Inferior parietal cortex (tissue), 1 donor: ENCODE measurements around the gene MOB3A.
"Not testable (repeated sequence)": the region's sequence is repeated elsewhere in the genome, so short reads cannot be mapped to it uniquely, and the experiment has no call there.

Experiments used
- DNase-seq: peaks from one replicate; pipeline ENCODE4 v3.0.0-alpha.2; 2016; ENCODE audit errors: extremely low spot score

MOB3A gene

DNA sequence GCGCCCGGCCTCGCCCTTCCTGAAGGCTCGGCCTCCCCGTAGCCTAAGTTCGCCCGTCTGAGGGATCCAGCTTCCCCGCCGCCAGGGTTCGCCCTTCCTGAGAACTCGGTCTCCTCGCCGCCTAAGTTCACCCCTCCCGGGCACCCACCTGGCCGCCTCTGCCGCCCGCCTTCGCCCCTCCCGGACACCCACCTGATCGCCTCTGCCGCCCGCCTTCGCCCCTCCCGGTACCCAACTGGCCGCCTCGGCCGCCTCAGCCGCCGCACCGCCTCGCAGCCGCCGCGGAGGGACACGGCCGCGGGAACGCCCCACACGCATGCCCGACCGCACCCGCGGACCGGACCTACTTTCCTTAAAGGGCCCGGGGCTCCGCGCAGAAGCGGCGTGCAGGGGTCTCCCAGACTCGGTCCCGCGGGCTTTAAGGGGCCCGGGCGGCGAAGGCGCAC lies at the start of gene MOB3A:
Gene MOB3A (minus strand): TSS at position 293 of the 446 bp plus-strand sequence. CDS start 17,766 bp downstream, outside the sequence.
- DNase-seq = no peak

DNA sequence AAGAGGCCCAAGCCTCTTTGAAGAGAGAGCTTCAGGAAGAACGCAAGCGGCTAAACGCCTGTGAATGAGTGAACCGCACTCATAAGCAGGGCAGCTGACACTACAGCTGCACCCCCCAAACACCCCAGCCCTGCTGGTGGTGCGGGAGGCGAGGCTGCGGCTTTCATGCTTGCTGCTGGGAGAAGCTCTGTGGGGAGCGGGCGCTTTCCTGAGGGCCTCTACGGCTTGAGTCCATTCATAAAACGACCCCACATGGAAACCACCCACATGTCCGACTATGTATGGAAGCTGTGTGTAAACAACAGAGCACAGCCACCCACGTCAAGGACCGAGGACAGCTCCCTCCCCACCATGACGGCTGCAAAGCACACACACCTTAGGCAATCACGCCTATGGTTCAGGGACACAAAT lies 49.7 kb upstream of the MOB3A start:
- no peak for DNase-seq

DNA sequence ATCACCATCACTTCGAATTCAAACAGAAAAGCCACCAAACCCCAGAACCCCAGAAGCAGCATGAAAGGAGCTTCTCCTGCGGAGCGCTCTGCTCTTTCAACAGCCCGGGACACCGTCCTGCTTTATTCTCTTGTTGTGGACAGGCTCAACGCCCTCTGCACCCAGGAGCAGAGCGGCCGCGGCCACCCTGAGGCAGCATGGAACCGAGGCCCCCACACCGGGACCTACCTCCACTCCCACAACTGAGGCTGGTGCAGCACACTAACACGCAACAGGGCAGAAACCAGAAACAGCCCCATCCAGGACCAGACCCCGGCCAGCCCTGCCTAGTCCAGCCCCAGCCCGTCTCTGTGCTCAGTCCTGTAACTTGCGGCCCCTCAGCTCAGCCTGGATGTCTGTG lies 48.1 kb upstream of the MOB3A start:
- no peak for DNase-seq

DNA sequence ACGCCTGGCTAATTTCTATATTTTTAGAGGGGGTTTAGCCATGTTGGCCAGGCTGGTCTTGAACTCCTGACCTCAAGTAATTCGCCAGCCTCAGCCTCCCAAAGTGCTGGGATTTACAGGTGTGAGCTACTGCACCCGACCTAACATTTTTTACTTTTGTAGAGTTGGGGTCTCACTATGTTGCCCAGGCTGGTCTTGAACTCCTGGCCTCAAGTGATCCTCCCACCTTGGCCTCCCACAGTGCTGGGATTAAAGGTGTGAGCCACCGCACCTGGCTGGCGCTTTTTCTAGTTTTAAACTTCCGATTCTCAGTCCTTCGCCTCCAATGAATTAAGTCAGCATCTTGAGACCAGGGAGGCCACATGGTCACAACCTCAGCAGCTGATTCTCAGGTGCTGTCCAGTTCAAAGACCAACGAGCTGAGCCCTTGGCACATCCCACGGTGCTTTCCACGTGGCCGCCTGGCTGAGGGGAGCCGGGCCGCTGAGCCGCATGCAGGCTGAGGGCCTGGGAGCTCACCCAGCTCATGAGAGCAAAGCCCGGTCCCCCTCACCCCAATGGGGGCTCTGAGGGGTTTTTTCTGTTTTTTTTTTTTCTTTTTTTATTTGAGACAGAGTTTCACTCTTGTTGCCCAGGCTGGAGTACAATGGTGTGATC lies 46.2 kb upstream of the MOB3A start:
- DNase-seq = no peak

DNA sequence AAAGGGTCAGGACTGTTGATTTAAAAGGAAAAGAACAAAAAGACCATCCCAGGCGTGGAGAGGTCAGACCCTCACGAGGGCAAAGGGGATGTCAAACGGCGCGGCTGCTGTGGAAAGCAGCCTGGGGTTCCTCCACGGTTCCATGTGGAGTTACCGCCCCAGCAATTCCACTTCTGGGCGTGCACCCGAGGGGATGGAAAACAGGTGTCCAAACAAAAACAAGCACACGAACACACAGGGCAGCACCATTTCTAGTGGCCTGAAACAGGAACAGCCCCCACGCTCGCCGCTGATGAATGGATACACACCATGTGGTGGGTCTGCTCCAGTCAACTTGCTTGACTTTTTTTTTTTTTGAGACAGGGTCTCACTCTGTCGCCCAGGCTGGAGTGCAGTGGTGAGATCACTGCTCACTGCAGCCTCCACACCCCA lies 44.0 kb upstream of the MOB3A start:
- no peak for DNase-seq

DNA sequence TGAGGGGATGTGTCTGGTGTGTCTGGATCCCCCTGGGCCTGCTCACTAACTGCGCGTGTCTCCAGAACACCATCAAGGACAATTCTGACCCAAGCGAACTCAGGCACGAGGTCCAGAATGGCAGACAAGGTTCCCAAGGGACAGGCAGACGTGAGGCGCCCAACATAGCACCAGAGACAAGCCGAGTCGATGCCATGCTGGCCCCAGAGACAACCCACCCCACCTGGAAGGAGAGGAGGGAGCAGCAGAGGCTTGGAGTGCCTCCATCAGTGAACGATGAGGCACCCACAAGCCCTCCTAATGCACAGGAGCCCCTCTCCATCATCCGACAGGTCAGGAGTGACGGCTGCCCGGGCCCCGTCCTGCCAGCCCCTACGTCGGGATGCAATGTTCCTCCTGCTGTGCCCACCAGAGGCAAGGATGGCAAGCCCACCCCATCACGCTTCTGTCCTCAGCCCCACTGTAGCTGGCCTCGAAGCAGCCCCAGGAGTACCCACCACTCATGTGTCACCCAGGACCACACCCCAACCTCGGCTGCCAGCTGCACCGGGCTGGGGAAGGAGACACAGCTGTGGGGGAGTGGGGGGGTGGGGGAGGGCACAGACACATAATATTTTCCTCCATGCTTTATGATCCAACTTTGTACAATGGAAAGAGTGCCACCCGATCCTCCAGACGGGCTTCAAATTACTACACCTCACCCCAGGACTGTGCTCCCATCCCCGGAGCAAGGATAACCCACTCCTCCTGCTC lies 43.4 kb upstream of the MOB3A start:
- no peak for DNase-seq

DNA sequence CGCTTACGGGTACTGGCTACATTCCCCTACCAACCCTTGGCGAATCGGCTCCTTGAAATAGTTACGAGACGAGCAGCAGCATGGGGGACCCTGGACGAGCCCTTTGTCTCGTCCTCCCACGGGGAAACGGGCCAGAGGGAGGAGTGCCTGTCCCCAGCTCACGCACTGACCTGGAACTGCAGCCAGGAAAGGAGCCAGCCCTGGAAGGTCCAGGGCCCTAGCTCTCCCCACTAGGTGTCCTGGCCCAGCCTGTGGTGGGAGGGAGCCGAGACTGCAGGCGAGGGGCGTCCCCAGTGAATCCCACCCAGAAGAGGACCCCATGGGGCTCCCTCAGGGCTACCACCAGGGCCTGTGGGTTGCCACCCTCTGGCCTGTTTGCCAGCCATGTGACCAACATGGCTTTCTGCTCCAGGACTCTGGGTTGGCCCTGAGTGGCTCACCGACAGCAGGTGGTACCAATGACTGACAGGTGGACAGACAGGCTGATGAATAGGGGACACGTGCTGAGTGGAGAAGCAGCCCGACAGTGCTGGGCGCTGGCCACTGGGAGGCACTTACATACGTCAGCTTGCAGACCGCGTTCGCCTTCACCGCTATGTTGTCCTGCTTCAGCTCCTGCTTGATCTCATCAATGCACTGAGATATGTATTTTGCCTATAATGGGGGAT lies 42.1 kb upstream of the MOB3A start:
- no peak for DNase-seq

DNA sequence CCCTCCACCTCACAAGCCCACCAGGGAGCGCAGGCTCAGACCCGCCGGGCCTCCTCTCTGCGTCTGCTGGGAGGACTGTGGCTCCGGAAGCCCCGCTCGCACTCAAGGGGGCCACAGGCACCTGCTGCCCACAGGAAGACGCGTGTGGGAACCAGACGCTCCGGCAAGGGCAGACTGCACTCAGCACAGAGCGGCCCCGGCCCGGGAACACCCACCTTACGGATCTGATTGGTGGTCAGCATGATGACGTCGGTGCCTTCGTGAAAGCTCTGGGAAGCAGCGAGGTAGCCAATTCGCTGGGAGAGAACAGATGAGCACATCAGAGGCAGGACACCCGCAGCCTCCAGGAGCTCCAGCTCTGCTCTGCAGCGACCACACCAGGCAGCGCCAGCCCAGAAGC lies 40.7 kb upstream of the MOB3A start:
- DNase-seq = no peak

DNA sequence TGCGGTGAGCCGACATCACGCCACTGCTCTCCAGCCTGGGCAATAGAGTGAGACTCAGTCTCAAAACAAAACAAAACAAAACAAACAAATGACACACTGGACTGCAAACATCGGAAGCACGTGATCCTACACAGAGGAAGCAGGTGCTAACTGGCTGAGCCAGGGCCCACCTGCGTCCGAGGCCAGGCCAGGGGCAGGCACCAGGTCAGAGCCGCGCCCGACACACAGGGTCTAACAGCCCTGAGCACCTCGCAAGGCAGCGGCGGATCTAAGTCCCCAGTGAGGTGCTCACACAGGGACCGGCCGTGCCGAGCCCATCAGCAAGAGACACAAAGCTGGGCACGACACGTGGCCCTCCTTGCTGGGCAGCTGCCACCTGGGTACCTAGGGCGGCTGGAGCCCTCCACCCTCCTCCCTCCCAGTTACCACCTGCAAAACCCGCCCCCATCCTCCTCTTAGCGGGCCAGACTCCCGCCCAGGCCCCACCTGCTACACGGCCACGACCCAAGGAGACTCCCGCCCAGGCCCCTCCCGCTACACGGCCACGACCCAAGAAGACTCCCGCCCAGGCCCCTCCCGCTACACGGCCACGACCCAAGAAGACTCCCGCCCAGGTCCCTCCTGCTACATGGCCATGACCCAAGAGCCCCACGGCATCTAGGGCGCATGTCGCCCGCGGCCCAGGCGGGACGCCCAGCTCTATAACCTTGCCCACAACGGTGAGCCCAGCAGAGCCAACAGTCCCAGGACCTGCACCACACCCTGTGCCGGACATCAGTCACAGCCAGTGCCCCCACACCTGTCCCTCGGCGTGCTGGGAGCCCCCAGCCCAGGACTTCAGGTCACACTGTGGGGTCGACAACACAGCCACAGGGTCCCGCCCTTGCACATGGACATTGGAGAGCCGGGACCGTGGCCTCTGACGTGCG lies 39.6 kb upstream of the MOB3A start:
- DNase-seq = no peak

DNA sequence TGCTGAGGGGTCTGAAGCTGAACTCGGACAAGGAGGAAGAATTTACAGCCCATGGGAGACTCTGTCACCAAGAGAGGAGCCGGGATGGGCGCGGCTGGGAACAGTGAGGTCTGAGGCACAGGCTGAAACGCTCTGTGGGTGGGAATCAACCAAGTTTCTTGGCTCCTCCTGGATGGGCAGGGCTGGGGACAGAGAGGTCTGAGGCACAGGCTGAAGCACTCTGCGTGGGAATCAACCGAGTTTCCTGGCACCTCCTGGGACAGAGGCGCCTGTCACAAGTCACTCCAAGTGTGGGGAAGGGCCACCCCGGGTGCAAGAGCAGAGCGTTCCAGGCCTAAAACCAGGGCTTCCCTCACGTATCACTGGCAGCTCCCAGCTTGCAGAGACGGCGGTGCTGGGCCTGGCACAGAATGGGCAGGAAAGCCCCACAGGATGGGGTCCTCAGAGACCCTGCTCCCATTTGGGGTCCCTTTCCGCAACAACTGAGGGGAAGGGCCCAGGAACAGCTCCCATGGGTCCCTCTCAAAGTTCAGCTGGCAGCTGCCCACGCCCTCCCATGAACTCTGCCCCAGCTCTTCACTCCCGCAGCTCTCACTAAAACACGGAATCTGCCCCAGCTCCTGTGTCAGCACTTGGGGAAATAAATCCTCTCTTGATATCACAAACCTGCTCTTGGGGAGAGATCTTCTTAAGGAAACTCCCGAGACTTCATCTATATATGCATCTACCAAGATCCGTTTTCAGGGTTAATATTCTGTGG lies 36.8 kb upstream of the MOB3A start:
- DNase-seq = no peak

DNA sequence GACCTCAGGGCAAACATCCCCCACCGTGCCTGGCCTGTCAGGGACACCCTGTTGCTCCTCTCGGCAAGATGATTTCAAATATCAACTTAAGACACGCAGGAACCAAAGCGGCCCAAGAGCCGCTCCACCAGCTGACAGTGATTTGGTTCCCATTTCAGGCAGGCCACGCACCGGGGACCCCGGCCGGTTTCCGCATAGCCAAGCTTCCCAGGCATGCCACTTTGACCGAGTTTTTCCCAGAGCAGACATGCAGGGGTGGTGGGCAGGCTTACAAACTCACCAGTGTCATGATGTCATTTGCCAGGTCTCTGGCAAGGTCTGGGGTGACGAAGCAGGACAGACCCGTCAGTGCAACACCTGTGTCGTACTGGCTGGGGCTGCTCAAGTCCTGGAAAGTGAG lies 36.1 kb upstream of the MOB3A start:
- no peak for DNase-seq

DNA sequence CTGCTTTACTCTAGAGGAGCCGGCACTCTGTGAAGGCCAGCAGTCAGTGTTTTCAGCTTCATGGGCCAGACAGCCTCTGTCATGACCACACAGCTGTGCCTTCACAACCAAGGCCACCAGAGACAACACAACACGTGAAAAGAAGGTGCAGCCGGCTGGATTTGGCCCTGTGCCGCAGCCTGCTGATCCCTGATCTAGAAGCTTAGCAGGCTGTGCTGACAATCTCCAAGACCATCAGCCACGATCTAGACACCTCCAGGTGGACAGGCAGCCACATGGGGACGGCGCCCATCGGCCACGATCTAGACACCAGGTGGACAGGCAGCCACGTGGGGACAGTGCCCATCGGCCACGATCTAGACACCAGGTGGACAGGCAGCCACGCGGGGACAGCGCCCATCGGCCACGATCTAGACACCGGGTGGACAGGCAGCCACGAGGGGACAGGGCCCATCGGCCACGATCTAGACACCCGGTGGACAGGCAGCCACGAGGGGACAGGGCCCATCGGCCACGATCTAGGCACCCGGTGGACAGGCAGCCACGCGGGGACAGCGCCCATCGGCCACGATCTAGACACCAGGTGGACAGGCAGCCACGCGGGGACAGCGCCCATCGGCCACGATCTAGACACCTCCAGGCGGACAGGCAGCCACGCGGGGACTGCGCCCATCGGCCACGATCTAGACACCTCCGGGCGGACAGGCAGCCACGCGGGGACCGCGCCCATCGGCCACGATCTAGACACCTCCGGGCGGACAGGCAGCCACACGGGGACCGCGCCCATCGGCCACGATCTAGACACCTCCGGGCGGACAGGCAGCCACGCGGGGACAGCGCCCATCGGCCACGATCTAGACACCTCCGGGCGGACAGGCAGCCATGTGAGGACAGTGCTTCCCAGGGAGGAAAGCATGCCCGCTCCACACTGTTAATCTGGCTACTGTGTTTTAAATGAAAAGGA lies 35.2 kb upstream of the MOB3A start:
- not testable (repeated sequence) for DNase-seq

DNA sequence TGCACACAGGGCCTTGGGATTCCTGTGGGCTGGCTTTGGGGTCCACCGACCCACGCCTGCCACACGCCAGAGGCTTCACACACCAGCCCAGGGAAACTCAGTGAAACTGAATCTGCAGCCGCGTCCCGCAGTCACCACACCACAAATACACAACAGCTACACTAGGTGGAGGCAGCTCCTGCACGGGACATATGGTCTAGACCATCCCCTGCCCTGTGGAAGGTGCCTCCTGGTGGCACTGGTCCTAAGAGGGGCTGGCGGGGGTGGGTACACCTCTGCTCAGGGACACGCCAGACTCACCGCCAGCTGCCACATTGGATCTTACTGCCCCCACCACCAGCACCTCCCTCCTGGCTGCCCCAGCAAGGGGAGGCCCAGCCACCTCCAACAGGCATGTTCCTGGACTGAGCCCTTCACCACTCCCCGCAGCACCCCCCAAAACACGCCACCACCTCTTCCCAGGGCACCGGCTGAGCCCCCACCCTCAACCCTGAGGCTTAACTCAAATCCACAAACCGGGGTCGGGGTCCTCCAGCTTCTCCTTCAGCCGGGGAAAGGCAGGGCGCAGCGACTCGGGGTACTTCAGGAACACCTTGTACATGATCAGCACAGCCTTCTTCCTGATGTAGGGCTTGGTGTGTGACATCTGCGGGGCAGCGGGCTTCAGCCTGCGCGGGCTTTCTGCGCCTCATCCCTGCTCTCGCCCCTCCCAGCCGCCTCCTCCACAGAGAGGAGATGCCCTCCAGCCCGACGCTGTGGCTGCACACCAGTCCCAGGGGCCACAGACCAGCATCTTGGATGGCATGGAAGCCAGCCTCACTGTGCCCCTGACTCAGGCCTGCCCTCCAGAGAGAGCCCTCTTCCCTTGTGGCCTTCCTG lies 34.0 kb upstream of the MOB3A start:
- DNase-seq = no peak

DNA sequence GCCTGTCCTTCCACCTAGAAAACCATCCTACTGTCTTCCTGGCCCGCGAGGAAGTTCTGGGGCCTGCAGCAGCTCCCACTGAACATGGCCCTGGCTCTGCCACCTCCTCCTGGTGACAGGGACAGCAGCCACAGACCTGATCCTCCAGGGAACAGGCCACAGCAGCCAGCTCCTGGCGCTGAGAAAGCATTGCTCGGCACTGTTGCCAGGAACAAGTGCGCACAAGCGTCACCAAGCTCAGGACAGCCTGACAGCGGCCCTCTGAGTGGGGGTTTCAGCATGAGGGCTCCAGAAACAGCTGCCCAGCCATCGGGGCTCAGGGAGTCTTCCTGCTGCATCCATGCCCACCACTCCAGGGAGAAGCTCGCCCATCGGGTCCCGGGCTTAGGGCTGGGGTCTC lies 33.4 kb upstream of the MOB3A start:
- DNase-seq = no peak

DNA sequence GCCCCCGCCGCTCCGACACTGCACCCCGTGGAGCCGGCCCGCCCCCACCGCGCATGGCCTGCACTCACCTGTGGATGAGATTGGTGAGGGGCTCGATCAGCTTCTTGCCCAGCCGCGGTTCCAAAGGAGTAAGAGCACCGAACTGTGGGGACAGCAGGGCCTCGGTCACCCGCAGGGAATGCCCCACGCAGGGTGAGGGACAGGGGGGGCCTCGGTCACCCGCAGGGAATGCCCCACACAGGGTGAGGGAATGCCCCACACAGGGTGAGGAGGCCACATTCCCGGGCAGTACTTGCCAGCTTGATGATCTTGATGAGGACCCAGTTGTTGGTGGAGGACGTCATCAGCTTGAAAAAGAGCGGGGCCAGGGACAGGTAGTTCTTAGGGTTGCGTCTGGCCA lies 32.9 kb upstream of the MOB3A start:
- DNase-seq = no peak

DNA sequence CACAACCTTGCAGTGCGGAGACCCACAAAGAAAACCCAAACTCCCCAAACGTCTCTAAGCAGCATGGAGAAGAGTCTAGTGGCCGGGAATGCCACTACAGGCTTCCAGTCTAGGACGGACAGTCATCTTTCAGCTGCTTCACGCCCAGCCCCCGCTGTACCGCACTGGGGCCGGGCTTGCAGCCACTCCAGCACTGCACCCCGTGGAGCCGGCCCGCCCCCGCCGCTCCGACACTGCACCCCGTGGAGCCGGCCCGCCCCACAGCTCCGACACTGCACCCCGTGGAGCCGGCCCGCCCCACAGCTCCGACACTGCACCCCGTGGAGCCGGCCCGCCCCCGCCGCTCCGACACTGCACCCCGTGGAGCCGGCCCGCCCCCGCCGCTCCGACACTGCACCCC lies 32.1 kb upstream of the MOB3A start:
- DNase-seq = not testable (repeated sequence)

DNA sequence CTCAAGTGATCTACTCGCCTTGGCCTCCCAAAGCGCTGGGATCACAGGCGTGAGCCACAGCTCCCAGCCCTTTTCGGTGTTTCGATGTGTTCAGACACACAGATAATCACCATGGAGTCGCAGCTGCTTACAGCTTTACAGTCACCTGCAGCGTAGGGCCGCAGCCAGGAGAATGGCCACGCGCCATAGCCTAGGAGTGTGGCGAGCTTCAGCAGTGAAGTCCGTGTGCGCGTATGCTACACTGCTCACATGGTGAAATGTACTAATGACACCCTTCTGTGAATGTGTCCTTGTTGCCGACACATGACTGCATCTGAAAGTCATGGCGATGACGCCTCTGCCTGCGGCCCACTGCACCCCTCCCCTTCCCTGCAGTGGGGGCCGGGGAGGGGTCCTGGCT lies 31.6 kb upstream of the MOB3A start:
- no peak for DNase-seq

DNA sequence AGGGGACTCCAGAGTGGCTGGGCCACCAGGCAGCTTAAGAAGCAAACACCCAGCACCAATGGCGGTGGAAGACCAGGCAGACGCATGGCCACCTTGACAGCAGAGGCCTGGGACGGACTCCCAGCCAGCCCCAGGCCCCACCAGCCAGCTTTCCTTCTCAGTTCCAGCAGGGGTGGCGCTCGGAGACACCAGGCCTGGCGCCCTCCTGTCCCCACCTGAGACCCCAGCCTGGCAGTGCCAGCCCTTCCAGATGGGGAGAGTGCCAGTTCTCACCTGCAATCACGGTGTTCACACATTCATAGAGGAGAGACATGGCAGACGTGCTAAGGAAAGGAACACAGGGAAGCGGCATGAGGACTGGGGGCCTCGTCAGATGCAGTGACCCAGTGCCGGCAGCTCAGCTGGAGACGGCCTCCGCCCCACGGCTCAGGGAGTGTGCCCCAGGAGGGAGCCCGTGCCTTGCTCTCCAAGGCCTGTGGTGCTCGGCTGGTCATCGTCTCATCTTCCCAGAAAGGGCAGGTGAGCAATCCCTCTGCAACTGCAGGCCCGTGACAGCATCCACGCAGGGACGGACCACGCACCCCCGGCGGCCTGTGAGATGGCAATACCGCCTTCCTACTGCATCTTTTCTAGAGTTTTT lies 30.9 kb upstream of the MOB3A start:
- no peak for DNase-seq
